ENCODE measurements around the gene CD34.

CD34 gene

GRCh38 chr1:207862241-207862787, 48.6 kb downstream of the CD34 start:
- no peak overlapping the region for H3K4me3 ChIP-seq (ENCODE audit: low read length)
- 94% methylated on average over 1 of the region's 2 CpGs for WGBS
- 0 out of 2 replicates have a peak, but pooled peaks cover 3% of the 10 kb centered on the region for H3K4me1 ChIP-seq (ENCODE audit: insufficient read depth, low read length)
- no peaks in the 10 kb centered on the region for H3K36me3 ChIP-seq (ENCODE audit: insufficient read depth, low read length)
- no peaks in the 10 kb centered on the region for H3K27me3 ChIP-seq (ENCODE audit: insufficient read depth, low read length)
- no peak overlapping the region for H3K27ac ChIP-seq (ENCODE audit: low read depth, low read length)
- no peaks in the 10 kb centered on the region for H3K9me3 ChIP-seq (ENCODE audit: insufficient read depth, low read depth, low read length)
- no peak overlapping the region for H3K9ac ChIP-seq (ENCODE audit: low read depth, low read length)

- 91% methylated on average over 9 of the region's 9 CpGs for WGBS
- no peaks in the 10 kb centered on the region for H3K27me3 ChIP-seq (ENCODE audit: insufficient read depth, low read length)
- H3K4me1 ChIP-seq (ENCODE audit: insufficient read depth, low read length) = 0 out of 2 replicates have a peak, but pooled peaks cover 3% of the 10 kb centered on the region
- H3K9ac ChIP-seq (ENCODE audit: low read depth, low read length) = no peak overlapping the region
- no peaks in the 10 kb centered on the region for H3K36me3 ChIP-seq (ENCODE audit: insufficient read depth, low read length)
- H3K4me3 ChIP-seq (ENCODE audit: low read length) = no peak overlapping the region
- no peak overlapping the region for H3K27ac ChIP-seq (ENCODE audit: low read depth, low read length)
- H3K9me3 ChIP-seq (ENCODE audit: insufficient read depth, low read depth, low read length) = no peaks in the 10 kb centered on the region
Observed at GRCh38 chr1:207861442-207862177, 49.3 kb downstream of the CD34 start.

- H3K9me3 ChIP-seq (ENCODE audit: insufficient read depth, low read depth, low read length) = no peaks in the 10 kb centered on the region
- H3K27me3 ChIP-seq (ENCODE audit: insufficient read depth, low read length) = no peaks in the 10 kb centered on the region
- H3K4me1 ChIP-seq (ENCODE audit: insufficient read depth, low read length) = 0 out of 2 replicates have a peak, but pooled peaks cover 3% of the 10 kb centered on the region
- H3K27ac ChIP-seq (ENCODE audit: low read depth, low read length) = no peak overlapping the region
- H3K36me3 ChIP-seq (ENCODE audit: insufficient read depth, low read length) = no peaks in the 10 kb centered on the region
- no peak overlapping the region for H3K4me3 ChIP-seq (ENCODE audit: low read length)
- WGBS = 95% methylated on average over 5 of the region's 5 CpGs
- no peak overlapping the region for H3K9ac ChIP-seq (ENCODE audit: low read depth, low read length)
Observed at GRCh38 chr1:207860531-207860930, 50.4 kb downstream of the CD34 start.

GRCh38 chr1:207858806-207859205, 52.1 kb downstream of the CD34 start:
- H3K9ac ChIP-seq (ENCODE audit: low read depth, low read length) = no peak overlapping the region
- no peaks in the 10 kb centered on the region for H3K27me3 ChIP-seq (ENCODE audit: insufficient read depth, low read length)
- H3K27ac ChIP-seq (ENCODE audit: low read depth, low read length) = no peak overlapping the region
- H3K4me3 ChIP-seq (ENCODE audit: low read length) = no peak overlapping the region
- H3K4me1 ChIP-seq (ENCODE audit: insufficient read depth, low read length) = 0 out of 2 replicates have a peak, but pooled peaks cover 3% of the 10 kb centered on the region
- no peaks in the 10 kb centered on the region for H3K36me3 ChIP-seq (ENCODE audit: insufficient read depth, low read length)
- 66% methylated on average over 4 of the region's 4 CpGs for WGBS
- H3K9me3 ChIP-seq (ENCODE audit: insufficient read depth, low read depth, low read length) = no peaks in the 10 kb centered on the region

- no peak overlapping the region for H3K27ac ChIP-seq (ENCODE audit: low read depth, low read length)
- H3K4me1 ChIP-seq (ENCODE audit: insufficient read depth, low read length) = 0 out of 2 replicates have a peak, but pooled peaks cover 3% of the 10 kb centered on the region
- H3K4me3 ChIP-seq (ENCODE audit: low read length) = no peak overlapping the region
- no peaks in the 10 kb centered on the region for H3K9me3 ChIP-seq (ENCODE audit: insufficient read depth, low read depth, low read length)
- H3K9ac ChIP-seq (ENCODE audit: low read depth, low read length) = no peak overlapping the region
- no peaks in the 10 kb centered on the region for H3K36me3 ChIP-seq (ENCODE audit: insufficient read depth, low read length)
- WGBS = 96% methylated on average over 1 of the region's 1 CpG
- no peaks in the 10 kb centered on the region for H3K27me3 ChIP-seq (ENCODE audit: insufficient read depth, low read length)
Observed at GRCh38 chr1:207858281-207858680, 52.6 kb downstream of the CD34 start.

- WGBS = 95% methylated on average over 7 of the region's 7 CpGs
- Histone ChIP-seq H3K4me1 (ENCODE audit: insufficient read depth, low read length) (0 out of 2 replicates have a peak, but pooled peaks cover 9% of the 10 kb centered on the region), H3K27ac (ENCODE audit: low read depth, low read length) (no peak overlapping the region)
Observed at GRCh38 chr1:207857447-207857846, 53.5 kb downstream of the CD34 start.

GRCh38 chr1:207856276-207857023, 54.5 kb downstream of the CD34 start:
- 100% methylated on average over 1 of the region's 1 CpG for WGBS
- 0 out of 2 replicates have a peak, but pooled peaks cover 9% of the 10 kb centered on the region for H3K4me1 ChIP-seq (ENCODE audit: insufficient read depth, low read length)
- no peaks in the 10 kb centered on the region for H3K27me3 ChIP-seq (ENCODE audit: insufficient read depth, low read length)
- H3K9me3 ChIP-seq (ENCODE audit: insufficient read depth, low read depth, low read length) = no peaks in the 10 kb centered on the region
- no peak overlapping the region for H3K27ac ChIP-seq (ENCODE audit: low read depth, low read length)
- no peak overlapping the region for H3K4me3 ChIP-seq (ENCODE audit: low read length)
- H3K9ac ChIP-seq (ENCODE audit: low read depth, low read length) = no peak overlapping the region
- no peaks in the 10 kb centered on the region for H3K36me3 ChIP-seq (ENCODE audit: insufficient read depth, low read length)

More at GRCh38 chr1:207857447-207857846, 53.5 kb downstream of the CD34 start:
- Histone ChIP-seq H3K36me3 (ENCODE audit: insufficient read depth, low read length) (no peaks in the 10 kb centered on the region), H3K27me3 (ENCODE audit: insufficient read depth, low read length) (no peaks in the 10 kb centered on the region), H3K9ac (ENCODE audit: low read depth, low read length) (no peak overlapping the region), H3K4me3 (ENCODE audit: low read length) (no peak overlapping the region), H3K9me3 (ENCODE audit: insufficient read depth, low read depth, low read length) (no peaks in the 10 kb centered on the region)

GRCh38 chr1:207854001-207854400, 56.9 kb downstream of the CD34 start:
- Histone ChIP-seq H3K27me3 (ENCODE audit: insufficient read depth, low read length) (no peaks in the 10 kb centered on the region), H3K27ac (ENCODE audit: low read depth, low read length) (no peak overlapping the region), H3K36me3 (ENCODE audit: insufficient read depth, low read length) (no peaks in the 10 kb centered on the region), H3K4me3 (ENCODE audit: low read length) (no peak overlapping the region), H3K9ac (ENCODE audit: low read depth, low read length) (no peak overlapping the region), H3K9me3 (ENCODE audit: insufficient read depth, low read depth, low read length) (no peaks in the 10 kb centered on the region), H3K4me1 (ENCODE audit: insufficient read depth, low read length) (0 out of 2 replicates have a peak, but pooled peaks cover 9% of the 10 kb centered on the region)
- WGBS = 94% methylated on average over 2 of the region's 2 CpGs

GRCh38 chr1:207853372-207853757, 57.6 kb downstream of the CD34 start:
- no peak overlapping the region for H3K27ac ChIP-seq (ENCODE audit: low read depth, low read length)
- 0 out of 2 replicates have a peak, but pooled peaks cover 7% of the 10 kb centered on the region for H3K4me1 ChIP-seq (ENCODE audit: insufficient read depth, low read length)
- no peaks in the 10 kb centered on the region for H3K9me3 ChIP-seq (ENCODE audit: insufficient read depth, low read depth, low read length)
- H3K9ac ChIP-seq (ENCODE audit: low read depth, low read length) = no peak overlapping the region
- no peak overlapping the region for H3K4me3 ChIP-seq (ENCODE audit: low read length)
- WGBS = 74% methylated on average over 1 of the region's 1 CpG
- no peaks in the 10 kb centered on the region for H3K27me3 ChIP-seq (ENCODE audit: insufficient read depth, low read length)
- no peaks in the 10 kb centered on the region for H3K36me3 ChIP-seq (ENCODE audit: insufficient read depth, low read length)

GRCh38 chr1:207852576-207853371, 58.2 kb downstream of the CD34 start:
- H3K36me3 ChIP-seq (ENCODE audit: insufficient read depth, low read length) = no peaks in the 10 kb centered on the region
- no peak overlapping the region for H3K9ac ChIP-seq (ENCODE audit: low read depth, low read length)
- H3K4me3 ChIP-seq (ENCODE audit: low read length) = no peak overlapping the region
- 0 out of 2 replicates have a peak, but pooled peaks cover 7% of the 10 kb centered on the region for H3K4me1 ChIP-seq (ENCODE audit: insufficient read depth, low read length)
- 88% methylated on average over 7 of the region's 9 CpGs for WGBS
- no peak overlapping the region for H3K27ac ChIP-seq (ENCODE audit: low read depth, low read length)
- no peaks in the 10 kb centered on the region for H3K9me3 ChIP-seq (ENCODE audit: insufficient read depth, low read depth, low read length)
- H3K27me3 ChIP-seq (ENCODE audit: insufficient read depth, low read length) = no peaks in the 10 kb centered on the region
